ENCODE data around the gene TMC5. TPM values are rescaled to one million over a fixed set of nuclear protein-coding genes. Genes with fewer than 3 reads are reported as not detected.

The TMC5 gene
- polyA plus RNA-seq, 1 of the 3 experiments (the other 2 are of a cell fraction) = not detected

DNA sequence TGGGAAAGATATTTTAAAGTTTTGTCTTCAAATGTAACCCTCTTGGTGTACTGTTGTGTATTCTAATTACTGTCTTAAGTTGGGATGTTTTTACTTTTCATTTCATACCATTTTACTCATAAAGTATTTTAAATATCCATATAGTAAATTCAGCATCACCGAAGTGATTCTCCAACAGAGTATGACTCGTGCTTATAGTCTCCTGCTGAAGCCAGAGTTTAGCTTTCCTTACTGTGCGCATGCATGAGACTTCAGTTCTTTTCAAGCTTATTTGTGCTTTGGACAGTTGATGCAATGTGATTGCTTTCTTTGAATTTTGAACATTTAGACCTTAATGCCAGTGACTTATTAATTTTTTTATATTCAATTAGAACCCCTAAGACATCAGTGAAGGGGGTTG, 130.5 kb downstream of the TMC5 start:
- Histone ChIP-seq H3K9ac (no peak overlapping the region), H4K20me1 (ENCODE audit: insufficient read depth) (no peaks in the 10 kb centered on the region), H3K27ac (ENCODE audit: low read depth in 2 of 2, low read length in 1 of 2) (no peak overlapping the region; a peak in 1 of 4 replicates), H3K4me2 (no peak overlapping the region), H3F3A (replicated peaks; ENCODE audit: insufficient read depth) (peaks cover 4% of the 10 kb centered on the region), H3K9me3 (no peaks in the 10 kb centered on the region), H3K4me1 (ENCODE audit: control insufficient read depth in 1 of 2, insufficient read depth in 2 of 2, low read depth in 1 of 2, low read length in 1 of 2) (no peaks in the 10 kb centered on the region; a peak in 1 of 4 replicates), H2AFZ (ENCODE audit: low read depth) (no peak overlapping the region), H3K4me3 (ENCODE audit: low read depth in 2 of 2, low read length in 1 of 2) (no peak overlapping the region), H3K27me3 (ENCODE audit: insufficient read depth) (no peaks in the 10 kb centered on the region), H3K9me2 (no peaks in the 10 kb centered on the region), H3K79me2 (ENCODE audit: insufficient read depth) (no peaks in the 10 kb centered on the region), H3K36me3 (replicated peaks in 1 of 2; ENCODE audit: control insufficient read depth in 1 of 2, insufficient read depth in 2 of 2, low read length in 1 of 2) (peaks cover 64 to 84% of the 10 kb centered on the region in 2 experiments)
- CTCF ChIA-PET = no interaction called here
- TF ChIP-seq SIN3A (IDR thresholded peaks at IDR 0.05; ENCODE audit: borderline replicate concordance, low read depth, low read length) (no peak), TCF12 (IDR thresholded peaks at IDR 0.05) (no peak), FOXM1 (IDR thresholded peaks at IDR 0.05; ENCODE audit: low read depth) (no peak), MEF2A (IDR thresholded peaks at IDR 0.05; ENCODE audit: borderline replicate concordance, low read depth) (no peak), NRF1 (IDR thresholded peaks at IDR 0.05; ENCODE audit: low read depth, low read length) (no peak), RAD21 (IDR thresholded peaks at IDR 0.05; ENCODE audit: low read length) (no peak), TAF1 (IDR thresholded peaks at IDR 0.05; ENCODE audit: borderline replicate concordance, low read depth, low read length) (no peak), POLR2AphosphoS5 (IDR thresholded peaks at IDR 0.05; ENCODE audit: low read depth, low read length) (no peak)
- TF ChIP-seq, protein P1, sequence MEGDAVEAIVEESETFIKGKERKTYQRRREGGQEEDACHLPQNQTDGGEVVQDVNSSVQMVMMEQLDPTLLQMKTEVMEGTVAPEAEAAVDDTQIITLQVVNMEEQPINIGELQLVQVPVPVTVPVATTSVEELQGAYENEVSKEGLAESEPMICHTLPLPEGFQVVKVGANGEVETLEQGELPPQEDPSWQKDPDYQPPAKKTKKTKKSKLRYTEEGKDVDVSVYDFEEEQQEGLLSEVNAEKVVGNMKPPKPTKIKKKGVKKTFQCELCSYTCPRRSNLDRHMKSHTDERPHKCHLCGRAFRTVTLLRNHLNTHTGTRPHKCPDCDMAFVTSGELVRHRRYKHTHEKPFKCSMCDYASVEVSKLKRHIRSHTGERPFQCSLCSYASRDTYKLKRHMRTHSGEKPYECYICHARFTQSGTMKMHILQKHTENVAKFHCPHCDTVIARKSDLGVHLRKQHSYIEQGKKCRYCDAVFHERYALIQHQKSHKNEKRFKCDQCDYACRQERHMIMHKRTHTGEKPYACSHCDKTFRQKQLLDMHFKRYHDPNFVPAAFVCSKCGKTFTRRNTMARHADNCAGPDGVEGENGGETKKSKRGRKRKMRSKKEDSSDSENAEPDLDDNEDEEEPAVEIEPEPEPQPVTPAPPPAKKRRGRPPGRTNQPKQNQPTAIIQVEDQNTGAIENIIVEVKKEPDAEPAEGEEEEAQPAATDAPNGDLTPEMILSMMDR (IDR thresholded peaks at IDR 0.05) = no peak
- DNase-seq = no peak
- 96% methylated on average over 3 of the region's 3 CpGs for WGBS (ENCODE audit: low lambda C conversion rate)
- POLR2A ChIA-PET = interaction anchor here (0.5 to 1.3 kb wide), 2 partner anchors 9 to 23 kb away, joined by 4 read pairs; no protein-coding TSS in a partner anchor

Other genes with a start within 250 kb of the TMC5 start
- gene SYT17, start 249.6 kb upstream of the TMC5 start, polyA plus RNA-seq (2012; rRNA removed) = 0.21 and 0.39 TPM in 2 replicates
- not detected in 2 replicates for gene CLEC19A, start 132.2 kb upstream of the TMC5 start, polyA plus RNA-seq (2012; rRNA removed)
- 37.0 and 40.5 TPM in 2 replicates for gene GDE1, start 104.2 kb downstream of the TMC5 start, polyA plus RNA-seq (2012; rRNA removed)
- gene CCP110, start 106.1 kb downstream of the TMC5 start, polyA plus RNA-seq (2012; rRNA removed) = 5.4 and 7.0 TPM in 2 replicates
- 24.8 and 35.3 TPM in 2 replicates for gene VPS35L, start 137.8 kb downstream of the TMC5 start, polyA plus RNA-seq (2012; rRNA removed)

All from SK-N-SH (cell line).